22Rv1 (cell line): ENCODE results near the gene CHST4.

Experiments used
- CTCF ChIP-seq: fragments of 450-650 bp; IDR thresholded peaks from 2 replicates; pipeline ENCODE4 v1.5.1; 2017; ENCODE audit warnings: mild to moderate bottlenecking
- ZFX ChIP-seq: fragments of 450-650 bp; IDR thresholded peaks from 2 replicates; pipeline ENCODE4 v1.6.1; 2017; ENCODE audit warnings: antibody characterized with exemption, borderline replicate concordance

GRCh38 chr16:71480956-71481355 lies 45.3 kb upstream of the CHST4 start:
- TF ChIP-seq CTCF (no peak), ZFX (no peak)
